Glomerular visceral epithelial cell (primary cell): ENCODE results near the gene PDCD1.

ENCODE experiments used
- DNase-seq: peaks from one replicate; pipeline ENCODE4 v3.0.0-alpha.2; 2016; ENCODE audit errors: extremely low spot score

PDCD1 gene

GRCh38 chr2:241852116-241852980, 6.3 kb downstream of the PDCD1 start:
- DNase-seq: no peak

GRCh38 chr2:241851325-241852115, 7.2 kb downstream of the PDCD1 start:
- no peak for DNase-seq

GRCh38 chr2:241850544-241851324, 8.0 kb downstream of the PDCD1 start:
- DNase-seq: no peak

- DNase-seq: no peak
These were observed 8.8 kb downstream of the PDCD1 start for GRCh38 chr2:241849616-241850543.

- no peak for DNase-seq
These were observed 9.7 kb downstream of the PDCD1 start for GRCh38 chr2:241848761-241849615.

- no peak for DNase-seq
These were observed 12.3 kb downstream of the PDCD1 start for GRCh38 chr2:241846406-241846805.

- no peak for DNase-seq
These were observed 13.7 kb downstream of the PDCD1 start for GRCh38 chr2:241844831-241845578.

GRCh38 chr2:241844066-241844728, 14.5 kb downstream of the PDCD1 start:
- DNase-seq: peak; percentile 17

GRCh38 chr2:241843321-241844065, 15.2 kb downstream of the PDCD1 start:
- DNase-seq: no peak

GRCh38 chr2:241842620-241843211, 16.0 kb downstream of the PDCD1 start:
- no peak for DNase-seq

GRCh38 chr2:241842067-241842415, 16.7 kb downstream of the PDCD1 start:
- no peak for DNase-seq

GRCh38 chr2:241841181-241842066, 17.3 kb downstream of the PDCD1 start:
- DNase-seq: no peak

GRCh38 chr2:241837197-241837965, 21.3 kb downstream of the PDCD1 start:
- DNase-seq: no peak

- no peak for DNase-seq
These were observed 22.4 kb downstream of the PDCD1 start for GRCh38 chr2:241836292-241836691.

- no peak for DNase-seq
These were observed 23.1 kb downstream of the PDCD1 start for GRCh38 chr2:241835611-241836010.
